Neural progenitor cell (in vitro differentiated cells): ENCODE measurements around the gene TBC1D9. TPM values are rescaled to one million over a fixed set of nuclear protein-coding genes. Genes with fewer than 3 reads are reported as not detected.

Experiments used
- DNase-seq: peaks from one replicate; pipeline ENCODE4 v3.0.0-alpha.2; 2016; ENCODE audit warnings: low spot score
- H2AFZ ChIP-seq: fragments of 200-600 bp; sonication (generic); replicated peaks from 2 replicates; pipeline ENCODE4 v1.6.1; 2016; ENCODE audit warnings: antibody characterized with exemption
- H3F3A ChIP-seq: fragments of 200-600 bp; sonication (generic); 2 replicates; pipeline ENCODE4 v1.6.1; 2016; ENCODE audit warnings: antibody characterized with exemption, low read depth
- H3K27ac ChIP-seq: fragments of 200-600 bp; sonication (generic); 2 replicates; pipeline ENCODE4 v1.5.1; 2016; ENCODE audit warnings: mild to moderate bottlenecking
- H3K27me3 ChIP-seq: fragments of 200-600 bp; sonication (generic); 2 replicates; pipeline ENCODE4 v1.6.1; 2016; ENCODE audit warnings: mild to moderate bottlenecking, moderate library complexity
- H3K36me3 ChIP-seq: fragments of 200-600 bp; sonication (generic); 2 replicates; pipeline ENCODE4 v1.5.1; 2016
- H3K4me1 ChIP-seq: fragments of 200-600 bp; sonication (generic); 2 replicates; pipeline ENCODE4 v1.6.1; 2016; ENCODE audit warnings: mixed run types
- H3K4me2 ChIP-seq: fragments of 200-600 bp; sonication (generic); 2 replicates; pipeline ENCODE4 v1.6.1; 2016
- H3K4me3 ChIP-seq: fragments of 200-600 bp; sonication (generic); 2 replicates; pipeline ENCODE4 v1.5.1; 2016
- H3K79me2 ChIP-seq: fragments of 200-600 bp; sonication (generic); 2 replicates; pipeline ENCODE4 v1.6.1; 2016; ENCODE audit warnings: low read depth
- H3K9ac ChIP-seq: fragments of 200-600 bp; sonication (generic); 2 replicates; pipeline ENCODE4 v1.6.1; 2016
- H3K9me3 ChIP-seq: fragments of 200-600 bp; sonication (generic); 2 replicates; pipeline ENCODE4 v1.5.1; 2016; ENCODE audit warnings: low read depth
- H4K20me1 ChIP-seq: fragments of 200-600 bp; sonication (generic); 2 replicates; pipeline ENCODE4 v1.6.1; 2016; ENCODE audit warnings: low read depth
- H3K27ac Mint-ChIP-seq: 3 replicates; pipeline ENCODE4 v1.8.0; 2021; ENCODE audit warnings: mixed read lengths
- H3K27me3 Mint-ChIP-seq: 2 replicates; pipeline ENCODE4 v1.8.0; 2022; ENCODE audit warnings: low read depth, mild to moderate bottlenecking, inconsistent platforms, moderate library complexity, mixed read lengths; ENCODE audit not compliant: insufficient read depth
- H3K36me3 Mint-ChIP-seq: 3 replicates; pipeline ENCODE4 v1.8.0; 2021; ENCODE audit warnings: mixed read lengths
- H3K4me1 Mint-ChIP-seq: 3 replicates; pipeline ENCODE4 v1.8.0; 2021; ENCODE audit warnings: mixed read lengths
- H3K4me3 Mint-ChIP-seq: 3 replicates; pipeline ENCODE4 v1.8.0; 2021; ENCODE audit warnings: mild to moderate bottlenecking, moderate library complexity, mixed read lengths
- H3K9me3 Mint-ChIP-seq: 3 replicates; pipeline ENCODE4 v1.8.0; 2020; ENCODE audit warnings: mixed read lengths
- EZH2 ChIP-seq: fragments of 200-600 bp; sonication (generic); IDR thresholded peaks from 2 replicates; pipeline ENCODE4 v1.6.1; 2017; ENCODE audit warnings: antibody characterized with exemption, mild to moderate bottlenecking, moderate library complexity
- EZH2phosphoT487 ChIP-seq: fragments of 200-600 bp; sonication (generic); IDR thresholded peaks from 2 replicates; pipeline ENCODE4 v1.6.1; 2017; ENCODE audit warnings: antibody characterized with exemption
- total RNA-seq: library from RNA; depleted of rRNA; stranded (reverse); fragments of >200 nt; gene quantifications from 2 replicates; pipeline ENCODE4 v1.2.3, GENCODE V29; 2015; ENCODE audit warnings: low replicate concordance
- TF ChIP-seq, protein P1 (sequence below): fragments of 200-600 bp; sonication (generic); IDR thresholded peaks from 2 replicates; pipeline ENCODE4 v1.5.1; 2017; ENCODE audit warnings: antibody characterized with exemption, mild to moderate bottlenecking

The TBC1D9 gene
- total RNA-seq, 1 donor from 2014 or later = 11.3 TPM

DNA sequence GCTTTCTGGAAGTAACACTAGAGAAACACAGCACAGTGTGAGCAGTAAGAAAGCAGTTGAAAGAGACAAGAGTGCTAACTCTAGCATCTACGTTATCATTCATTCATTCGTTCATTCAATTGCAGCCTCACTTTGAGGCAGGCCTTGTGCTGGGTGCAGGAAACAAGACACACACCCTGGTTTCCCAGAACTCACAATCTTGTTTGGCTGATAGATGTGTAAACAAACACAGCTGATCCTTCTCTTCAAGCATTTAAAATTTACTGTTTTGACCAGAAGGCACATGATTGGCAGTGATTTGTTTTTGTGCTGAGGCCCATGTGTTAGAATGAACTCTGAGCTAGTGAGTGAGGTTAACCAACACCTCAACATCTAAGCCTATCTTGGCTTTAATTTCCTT lies 20.4 kb upstream of the TBC1D9 start:
- Histone ChIP-seq H3K4me3 (no peak overlapping the region), H3K79me2 (no peaks in the 10 kb centered on the region), H2AFZ (no peak overlapping the region), H3K9ac (no peak overlapping the region), H3K27me3 (no peaks in the 10 kb centered on the region), H3K9me3 (no peaks in the 10 kb centered on the region), H3K4me2 (no peak overlapping the region), H3K27ac (no peak overlapping the region), H3K36me3 (no peaks in the 10 kb centered on the region), H4K20me1 (no peaks in the 10 kb centered on the region), H3F3A (no peaks in the 10 kb centered on the region), H3K4me1 (no peaks in the 10 kb centered on the region)
- no peak for TF ChIP-seq EZH2
- no peak for TF ChIP-seq EZH2phosphoT487
- TF ChIP-seq, protein P1, sequence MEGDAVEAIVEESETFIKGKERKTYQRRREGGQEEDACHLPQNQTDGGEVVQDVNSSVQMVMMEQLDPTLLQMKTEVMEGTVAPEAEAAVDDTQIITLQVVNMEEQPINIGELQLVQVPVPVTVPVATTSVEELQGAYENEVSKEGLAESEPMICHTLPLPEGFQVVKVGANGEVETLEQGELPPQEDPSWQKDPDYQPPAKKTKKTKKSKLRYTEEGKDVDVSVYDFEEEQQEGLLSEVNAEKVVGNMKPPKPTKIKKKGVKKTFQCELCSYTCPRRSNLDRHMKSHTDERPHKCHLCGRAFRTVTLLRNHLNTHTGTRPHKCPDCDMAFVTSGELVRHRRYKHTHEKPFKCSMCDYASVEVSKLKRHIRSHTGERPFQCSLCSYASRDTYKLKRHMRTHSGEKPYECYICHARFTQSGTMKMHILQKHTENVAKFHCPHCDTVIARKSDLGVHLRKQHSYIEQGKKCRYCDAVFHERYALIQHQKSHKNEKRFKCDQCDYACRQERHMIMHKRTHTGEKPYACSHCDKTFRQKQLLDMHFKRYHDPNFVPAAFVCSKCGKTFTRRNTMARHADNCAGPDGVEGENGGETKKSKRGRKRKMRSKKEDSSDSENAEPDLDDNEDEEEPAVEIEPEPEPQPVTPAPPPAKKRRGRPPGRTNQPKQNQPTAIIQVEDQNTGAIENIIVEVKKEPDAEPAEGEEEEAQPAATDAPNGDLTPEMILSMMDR = no peak
- Mint-ChIP-seq H3K9me3 (no peaks in the 10 kb centered on the region), H3K27ac (no peak overlapping the region), H3K36me3 (no peaks in the 10 kb centered on the region), H3K4me3 (no peak overlapping the region), H3K4me1 (no peaks in the 10 kb centered on the region), H3K27me3 (no peaks in the 10 kb centered on the region)
- DNase-seq = no peak

DNA sequence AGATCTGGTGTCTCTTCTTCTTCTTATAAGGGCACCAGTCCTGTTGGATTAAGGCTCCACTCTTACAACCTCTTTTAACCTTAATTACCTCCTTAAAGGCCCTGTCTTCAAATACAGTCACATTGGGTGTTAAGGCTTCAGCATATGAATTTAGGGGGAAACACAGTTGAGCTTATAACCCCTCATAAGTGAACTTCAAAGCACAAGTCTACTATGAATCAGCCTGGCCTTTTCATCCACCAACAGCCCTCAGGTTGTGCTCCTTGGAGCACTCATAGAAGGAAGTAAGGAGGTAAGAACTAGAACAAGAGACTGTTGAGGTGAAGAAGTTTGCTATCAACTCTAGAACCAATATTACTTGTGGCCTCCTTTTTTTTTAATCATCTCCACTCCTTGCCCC lies 18.8 kb upstream of the TBC1D9 start:
- H3K27me3 Mint-ChIP-seq = no peaks in the 10 kb centered on the region
- no peak overlapping the region for H3K9ac ChIP-seq
- H3K4me1 Mint-ChIP-seq = no peaks in the 10 kb centered on the region
- no peaks in the 10 kb centered on the region for H3K36me3 ChIP-seq
- no peak overlapping the region for H3K27ac Mint-ChIP-seq
- H3K4me1 ChIP-seq = no peaks in the 10 kb centered on the region
- no peak overlapping the region for H3K4me2 ChIP-seq
- H3K4me3 ChIP-seq = no peak overlapping the region
- no peak overlapping the region for H3K27ac ChIP-seq
- H3K4me3 Mint-ChIP-seq = no peak overlapping the region
- no peaks in the 10 kb centered on the region for H3K9me3 Mint-ChIP-seq
- H4K20me1 ChIP-seq = no peaks in the 10 kb centered on the region
- H3K79me2 ChIP-seq = no peaks in the 10 kb centered on the region
- no peaks in the 10 kb centered on the region for H3K9me3 ChIP-seq
- H3K36me3 Mint-ChIP-seq = no peaks in the 10 kb centered on the region
- no peaks in the 10 kb centered on the region for H3F3A ChIP-seq
- TF ChIP-seq EZH2 = no peak
- TF ChIP-seq, protein P1 = no peak
- no peak for TF ChIP-seq EZH2phosphoT487
- DNase-seq = no peak
- H2AFZ ChIP-seq = no peak overlapping the region
- no peaks in the 10 kb centered on the region for H3K27me3 ChIP-seq

DNA sequence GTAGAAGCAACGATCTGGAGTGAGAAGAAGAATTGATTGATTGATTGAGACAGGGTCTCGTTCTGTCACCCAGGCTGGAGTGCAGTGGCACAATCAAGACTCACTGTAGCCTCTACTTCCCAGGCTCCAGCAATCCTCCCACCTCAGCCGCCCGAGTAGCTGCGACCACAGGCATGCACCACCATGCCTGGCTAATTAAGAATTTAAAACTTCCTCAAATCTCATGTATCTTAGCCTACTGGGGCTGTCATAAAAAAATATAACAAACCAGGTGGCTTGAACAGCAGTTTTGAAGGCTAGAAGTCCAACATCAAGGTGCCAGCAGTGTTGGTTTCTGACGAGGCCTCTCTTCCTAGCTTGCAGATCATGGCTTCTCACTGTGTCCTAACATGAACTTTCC lies 18.3 kb upstream of the TBC1D9 start:
- Mint-ChIP-seq H3K9me3 (no peaks in the 10 kb centered on the region), H3K4me1 (no peaks in the 10 kb centered on the region), H3K27ac (no peak overlapping the region), H3K27me3 (no peaks in the 10 kb centered on the region), H3K36me3 (no peaks in the 10 kb centered on the region), H3K4me3 (no peak overlapping the region)
- no peak for TF ChIP-seq EZH2
- TF ChIP-seq, protein P1 = no peak
- TF ChIP-seq EZH2phosphoT487 = no peak
- Histone ChIP-seq H3K36me3 (no peaks in the 10 kb centered on the region), H3K4me2 (no peak overlapping the region), H3F3A (no peaks in the 10 kb centered on the region), H3K4me3 (no peak overlapping the region), H2AFZ (no peak overlapping the region), H4K20me1 (no peaks in the 10 kb centered on the region), H3K4me1 (no peaks in the 10 kb centered on the region), H3K9me3 (no peaks in the 10 kb centered on the region), H3K27ac (no peak overlapping the region), H3K79me2 (no peaks in the 10 kb centered on the region), H3K9ac (no peak overlapping the region), H3K27me3 (no peaks in the 10 kb centered on the region)
- DNase-seq = no peak

DNA sequence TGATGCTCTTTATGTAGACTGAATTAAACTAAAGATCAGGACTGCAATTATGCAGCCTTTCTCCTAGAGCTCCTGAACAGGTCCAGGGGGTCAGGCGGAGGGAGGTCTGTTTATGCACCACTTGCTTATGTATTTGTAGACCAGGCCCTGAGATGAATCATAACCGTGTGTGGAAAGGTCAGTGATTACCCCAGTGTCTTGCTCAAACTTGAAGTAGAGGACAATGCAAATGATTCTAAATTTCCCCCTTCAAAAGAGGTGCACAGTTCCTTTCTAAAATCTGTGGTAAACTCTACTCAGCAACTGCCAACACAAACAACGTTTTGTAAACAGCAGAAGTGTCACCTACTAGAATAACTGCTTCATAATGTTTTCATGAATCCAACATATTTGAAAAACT lies 13.0 kb upstream of the TBC1D9 start:
- Mint-ChIP-seq H3K27me3 (no peaks in the 10 kb centered on the region), H3K4me3 (no peak overlapping the region), H3K9me3 (no peaks in the 10 kb centered on the region), H3K27ac (no peak overlapping the region), H3K36me3 (no peaks in the 10 kb centered on the region), H3K4me1 (no peaks in the 10 kb centered on the region)
- TF ChIP-seq EZH2 = no peak
- TF ChIP-seq, protein P1 = no peak
- no peak for TF ChIP-seq EZH2phosphoT487
- DNase-seq = no peak
- H3K79me2 ChIP-seq = no peaks in the 10 kb centered on the region
- H3K4me3 ChIP-seq = no peak overlapping the region
- no peak overlapping the region for H2AFZ ChIP-seq
- H3K4me1 ChIP-seq = no peaks in the 10 kb centered on the region
- no peak overlapping the region for H3K27ac ChIP-seq
- no peaks in the 10 kb centered on the region for H3K9me3 ChIP-seq
- H3K27me3 ChIP-seq = no peaks in the 10 kb centered on the region
- no peak overlapping the region for H3K9ac ChIP-seq
- H4K20me1 ChIP-seq = no peaks in the 10 kb centered on the region
- no peaks in the 10 kb centered on the region for H3F3A ChIP-seq
- H3K4me2 ChIP-seq = no peak overlapping the region
- no peaks in the 10 kb centered on the region for H3K36me3 ChIP-seq
